ENCODE results near the gene PRELP.

DNA sequence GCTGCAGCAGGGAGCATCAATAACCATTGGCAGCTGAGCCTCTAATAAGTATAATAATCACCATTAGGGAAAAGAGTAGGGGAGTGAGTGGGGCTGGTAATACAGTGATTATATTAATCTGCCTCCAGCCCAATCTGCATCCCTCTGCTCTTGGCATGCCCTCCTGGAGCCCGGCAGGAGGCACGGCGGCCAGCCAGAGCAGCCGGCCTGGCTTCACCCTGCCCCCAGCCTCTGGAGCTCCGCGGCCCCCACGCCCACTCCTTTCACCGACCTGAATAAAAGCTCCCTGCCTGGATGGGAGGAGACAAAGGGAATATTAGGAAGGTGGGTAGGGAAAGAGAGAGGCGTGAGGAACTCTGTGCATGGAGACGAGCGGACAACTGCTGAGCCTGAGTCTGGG is 46.6 kb downstream of the PRELP start:
- TF ChIP-seq, protein P1, sequence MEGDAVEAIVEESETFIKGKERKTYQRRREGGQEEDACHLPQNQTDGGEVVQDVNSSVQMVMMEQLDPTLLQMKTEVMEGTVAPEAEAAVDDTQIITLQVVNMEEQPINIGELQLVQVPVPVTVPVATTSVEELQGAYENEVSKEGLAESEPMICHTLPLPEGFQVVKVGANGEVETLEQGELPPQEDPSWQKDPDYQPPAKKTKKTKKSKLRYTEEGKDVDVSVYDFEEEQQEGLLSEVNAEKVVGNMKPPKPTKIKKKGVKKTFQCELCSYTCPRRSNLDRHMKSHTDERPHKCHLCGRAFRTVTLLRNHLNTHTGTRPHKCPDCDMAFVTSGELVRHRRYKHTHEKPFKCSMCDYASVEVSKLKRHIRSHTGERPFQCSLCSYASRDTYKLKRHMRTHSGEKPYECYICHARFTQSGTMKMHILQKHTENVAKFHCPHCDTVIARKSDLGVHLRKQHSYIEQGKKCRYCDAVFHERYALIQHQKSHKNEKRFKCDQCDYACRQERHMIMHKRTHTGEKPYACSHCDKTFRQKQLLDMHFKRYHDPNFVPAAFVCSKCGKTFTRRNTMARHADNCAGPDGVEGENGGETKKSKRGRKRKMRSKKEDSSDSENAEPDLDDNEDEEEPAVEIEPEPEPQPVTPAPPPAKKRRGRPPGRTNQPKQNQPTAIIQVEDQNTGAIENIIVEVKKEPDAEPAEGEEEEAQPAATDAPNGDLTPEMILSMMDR (IDR thresholded peaks at IDR 0.05; ENCODE audit: insufficient read depth, low read depth, low read length), result no peak
- TF ChIP-seq EZH2 (IDR thresholded peaks at IDR 0.05; ENCODE audit: insufficient read depth, low read length), result no peak

All from astrocyte (in vitro differentiated cells and primary cell).